ENCODE data around the gene TMC5. TPM values are rescaled to one million over a fixed set of nuclear protein-coding genes. Genes with fewer than 3 reads are reported as not detected.

TMC5 gene
- total and polyA plus RNA-seq, 2 donors (not counting 3 experiments of a cell fraction or from before 2014, with no cell fraction given) = not detected

DNA sequence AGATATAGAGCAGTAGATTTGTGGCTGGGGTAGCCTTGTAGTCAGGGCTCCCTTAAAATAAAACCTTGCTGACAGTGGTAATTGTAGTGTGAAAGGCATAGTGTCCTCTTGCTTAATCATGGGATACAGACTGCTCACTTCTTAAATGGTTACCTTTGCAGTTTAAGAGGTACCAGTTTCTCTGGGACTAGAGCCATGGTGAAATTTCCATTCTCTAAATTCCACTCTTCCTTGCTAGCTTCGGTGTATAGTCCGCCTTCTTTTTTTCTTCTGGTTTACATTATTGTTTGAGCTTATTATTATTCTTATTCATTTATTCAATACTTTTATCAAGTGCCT, 107.7 kb downstream of the TMC5 start:
- ChIA-PET CTCF (interaction anchor here (1.1 to 3.0 kb wide), 4 partner anchors 15 to 59 kb away, joined by 3 to 28 read pairs (median 11); partner anchors contain the start of gene VPS35L), POLR2A (no interaction called here)
- H3K9ac ChIP-seq (replicated peaks; ENCODE audit: extremely low read depth, insufficient read depth, low read length) = no peak overlapping the region
- peak overlapping the region in 2 of 3 experiments; percentile 60 to 95 for H3K4me3 ChIP-seq (replicated peaks in 1 of 3; ENCODE audit: insufficient read depth in 1 of 3, low read depth in 1 of 3, low read length in 3 of 3)
- no peaks in the 10 kb centered on the region for H3K9me1 ChIP-seq (replicated peaks; ENCODE audit: control insufficient read depth, extremely low read depth, insufficient read depth, low read length)
- TF ChIP-seq CTCF (IDR thresholded peaks at IDR 0.05; ENCODE audit: extremely low read depth in 1 of 2, insufficient read depth in 1 of 2, low read depth in 1 of 2, low read length in 2 of 2) = no peak
- TF ChIP-seq EZH2 (IDR thresholded peaks at IDR 0.05; ENCODE audit: borderline replicate concordance, low read depth, low read length, severe bottlenecking) = no peak
- TF ChIP-seq JUN (IDR thresholded peaks at IDR 0.05; ENCODE audit: borderline replicate concordance, insufficient read depth, insufficient read length, low read depth) = no peak
- TF ChIP-seq MAX (IDR thresholded peaks at IDR 0.05; ENCODE audit: insufficient read depth, insufficient read length) = no peak
- DNase-seq (ENCODE audit: low read depth, low spot score) = no peak
- no peaks in the 10 kb centered on the region for H4K20me1 ChIP-seq (replicated peaks; ENCODE audit: control insufficient read depth, extremely low read depth, insufficient read depth, low read length)
- H3K4me1 ChIP-seq (ENCODE audit: control insufficient read depth, extremely low read depth, insufficient read depth, low read length) = peaks cover 18% of the 10 kb centered on the region
- no peak overlapping the region for H2AFZ ChIP-seq (ENCODE audit: low read depth, low read length)
- no TSS peak for BruUV-seq (replicated peaks)
- no peak for FAIRE-seq
- dilution Hi-C loops (cut with MboI; ENCODE audit: extremely low pct_ligation_motif_present, low sequenced_read_pairs) = no loop called here
- intact Hi-C loops (cut with micrococcal nuclease) = loop anchor here (10.0 kb wide), 2 partner anchors 541 to 721 kb away; partner anchors contain the start of genes ARL6IP1 and TMC7
- H3K4me2 ChIP-seq (ENCODE audit: insufficient read depth, low read length) = peak overlapping the region; percentile 98
- H3K27ac ChIP-seq (ENCODE audit: insufficient read depth, low read depth, low read length) = no peak overlapping the region
- H3K9me3 ChIP-seq (replicated peaks; ENCODE audit: control insufficient read depth, insufficient read depth, low read length) = no peaks in the 10 kb centered on the region
- no peaks in the 10 kb centered on the region for H3K27me3 ChIP-seq (ENCODE audit: control insufficient read depth in 2 of 2, insufficient read depth in 2 of 2, low read length in 2 of 2)
- peaks cover 27% of the 10 kb centered on the region for H3K79me2 ChIP-seq (ENCODE audit: control insufficient read depth, insufficient read depth, low read length)
- peaks cover 0 to 2% of the 10 kb centered on the region in 2 experiments for H3K36me3 ChIP-seq (ENCODE audit: control insufficient read depth in 2 of 2, extremely low read depth in 1 of 2, insufficient read depth in 2 of 2, low read length in 2 of 2)

DNA sequence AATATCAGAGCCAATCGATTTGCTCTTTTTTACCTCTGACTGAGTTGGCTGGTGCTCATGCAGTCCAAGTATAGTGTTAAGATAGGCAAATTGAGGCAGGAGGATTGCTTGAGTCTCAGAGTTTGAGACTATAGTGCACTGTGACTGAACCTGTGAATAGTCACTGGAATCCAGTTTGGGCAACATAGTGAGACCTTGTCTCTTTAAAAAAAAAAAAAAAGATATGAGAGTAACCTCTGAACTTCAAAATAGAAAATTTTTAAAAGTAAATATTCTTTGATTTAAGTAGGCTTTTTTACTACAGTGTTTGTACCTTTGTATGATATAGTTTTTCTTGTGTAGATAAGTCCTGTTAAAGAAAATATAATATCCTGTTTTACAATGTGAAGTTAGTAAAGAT, 109.5 kb downstream of the TMC5 start:
- intact Hi-C loops (cut with micrococcal nuclease) (loop anchor here (10.0 kb wide), 2 partner anchors 542 to 722 kb away; partner anchors contain the start of genes ARL6IP1 and TMC7), dilution Hi-C loops (cut with MboI; ENCODE audit: extremely low pct_ligation_motif_present, low sequenced_read_pairs) (no loop called here)
- POLR2A ChIA-PET = no interaction called here
- H3K79me2 ChIP-seq (ENCODE audit: control insufficient read depth, insufficient read depth, low read length) = peaks cover 19% of the 10 kb centered on the region
- H3K4me1 ChIP-seq (ENCODE audit: control insufficient read depth, extremely low read depth, insufficient read depth, low read length) = peaks cover 8% of the 10 kb centered on the region
- H3K9me3 ChIP-seq (replicated peaks; ENCODE audit: control insufficient read depth, insufficient read depth, low read length) = no peaks in the 10 kb centered on the region
- H2AFZ ChIP-seq (ENCODE audit: low read depth, low read length) = no peak overlapping the region
- peaks cover 0 to 2% of the 10 kb centered on the region in 2 experiments for H3K36me3 ChIP-seq (ENCODE audit: control insufficient read depth in 2 of 2, extremely low read depth in 1 of 2, insufficient read depth in 2 of 2, low read length in 2 of 2)
- no TSS peak for BruUV-seq (replicated peaks)
- FAIRE-seq = no peak
- CTCF ChIA-PET = no interaction called here
- H3K9ac ChIP-seq (replicated peaks; ENCODE audit: extremely low read depth, insufficient read depth, low read length) = no peak overlapping the region
- H3K27ac ChIP-seq (ENCODE audit: insufficient read depth, low read depth, low read length) = no peak overlapping the region
- H3K27me3 ChIP-seq (ENCODE audit: control insufficient read depth in 2 of 2, insufficient read depth in 2 of 2, low read length in 2 of 2) = no peaks in the 10 kb centered on the region
- H3K4me2 ChIP-seq (ENCODE audit: insufficient read depth, low read length) = no peak overlapping the region
- DNase-seq (ENCODE audit: low read depth, low spot score) = no peak
- H4K20me1 ChIP-seq (replicated peaks; ENCODE audit: control insufficient read depth, extremely low read depth, insufficient read depth, low read length) = no peaks in the 10 kb centered on the region
- no peak for TF ChIP-seq POLR2A (IDR thresholded peaks at IDR 0.05; ENCODE audit: low read depth, low read length)
- no peak for TF ChIP-seq EZH2 (IDR thresholded peaks at IDR 0.05; ENCODE audit: borderline replicate concordance, low read depth, low read length, severe bottlenecking)
- TF ChIP-seq MYC (IDR thresholded peaks at IDR 0.05; ENCODE audit: low read depth, low read length) = no peak
- no peak for TF ChIP-seq MAX (IDR thresholded peaks at IDR 0.05; ENCODE audit: insufficient read depth, insufficient read length)
- TF ChIP-seq GATA2 (IDR thresholded peaks at IDR 0.05; ENCODE audit: insufficient read depth, insufficient read length, low read depth, low read length) = no peak
- TF ChIP-seq POLR2AphosphoS5 (IDR thresholded peaks at IDR 0.05; ENCODE audit: insufficient read depth, low read depth, low read length) = no peak
- TF ChIP-seq FOS (IDR thresholded peaks at IDR 0.05; ENCODE audit: borderline replicate concordance, insufficient read depth, low read length) = no peak
- no peak for TF ChIP-seq CTCF (IDR thresholded peaks at IDR 0.05; ENCODE audit: extremely low read depth in 1 of 2, insufficient read depth in 1 of 2, low read depth in 1 of 2, low read length in 2 of 2)
- no peak for TF ChIP-seq JUN (IDR thresholded peaks at IDR 0.05; ENCODE audit: borderline replicate concordance, insufficient read depth, insufficient read length, low read depth)
- no peak overlapping the region for H3K4me3 ChIP-seq (replicated peaks in 1 of 3; ENCODE audit: insufficient read depth in 1 of 3, low read depth in 1 of 3, low read length in 3 of 3)
- H3K9me1 ChIP-seq (replicated peaks; ENCODE audit: control insufficient read depth, extremely low read depth, insufficient read depth, low read length) = no peaks in the 10 kb centered on the region
